Mesenchymal stem cell (in vitro differentiated cells and primary cell): ENCODE data around the gene FAM124B.

Experiments
- DNase-seq: peaks from one replicate; pipeline ENCODE4 v3.0.0-alpha.2; 2013
- H2AFZ ChIP-seq: one replicate; pipeline ENCODE4 v1.6.1; 2013; ENCODE audit warnings: low read depth, mild to moderate bottlenecking, control low read depth, inconsistent platforms, low read length, moderate library complexity
- H2AK5ac ChIP-seq: 2 replicates; pipeline ENCODE4 v1.6.1; 2013; ENCODE audit warnings: low read length, moderate library complexity, mild to moderate bottlenecking, inconsistent platforms; ENCODE audit not compliant: severe bottlenecking
- H2BK120ac ChIP-seq: one replicate; pipeline ENCODE4 v1.6.1; 2013; ENCODE audit warnings: low read depth, mild to moderate bottlenecking, inconsistent platforms, low read length, moderate library complexity
- H2BK12ac ChIP-seq, 2 experiments: one replicate each; pipeline ENCODE4 v1.6.1; 2013; ENCODE audit warnings: inconsistent platforms in 2 of 2, low read length in 2 of 2, mild to moderate bottlenecking in 2 of 2, moderate library complexity in 2 of 2, control low read depth in 1 of 2
- H2BK15ac ChIP-seq: one replicate; pipeline ENCODE4 v1.6.1; 2013; ENCODE audit warnings: mild to moderate bottlenecking, low read depth, inconsistent platforms; ENCODE audit not compliant: poor library complexity, severe bottlenecking
- H2BK5ac ChIP-seq: 2 replicates; pipeline ENCODE4 v1.6.1; 2013; ENCODE audit warnings: low read depth, mild to moderate bottlenecking, low read length, control low read depth, inconsistent platforms; ENCODE audit not compliant: poor library complexity, severe bottlenecking
- H3K14ac ChIP-seq, 2 experiments: one replicate each; pipeline ENCODE4 v1.6.1; 2013; ENCODE audit warnings: inconsistent platforms in 2 of 2, low read length in 2 of 2, control low read depth in 1 of 2, mild to moderate bottlenecking in 1 of 2, moderate library complexity in 1 of 2
- H3K18ac ChIP-seq, 2 experiments: one replicate each; pipeline ENCODE4 v1.6.1; 2013; ENCODE audit warnings: inconsistent platforms in 2 of 2, low read length in 2 of 2, control low read depth in 1 of 2, low read depth in 1 of 2, mild to moderate bottlenecking in 1 of 2
- H3K23ac ChIP-seq, 2 experiments: one replicate each; pipeline ENCODE4 v1.6.1; 2013; ENCODE audit warnings: inconsistent platforms in 2 of 2, low read length in 2 of 2, mild to moderate bottlenecking in 2 of 2, moderate library complexity in 2 of 2, control low read depth in 1 of 2
- H3K27ac ChIP-seq: 2 replicates; pipeline ENCODE4 v1.5.1; 2013; ENCODE audit warnings: mild to moderate bottlenecking, moderate library complexity, low read length, control low read depth, inconsistent platforms; ENCODE audit not compliant: poor library complexity, severe bottlenecking
- H3K27me3 ChIP-seq, 2 experiments: 2 replicates each; pipeline versions ENCODE4 v1.6.1 to v1.7.0; 2013; ENCODE audit warnings: low read length in 2 of 2, mild to moderate bottlenecking in 2 of 2, moderate library complexity in 2 of 2, control low read depth in 1 of 2, inconsistent platforms in 1 of 2; ENCODE audit not compliant: control insufficient read depth in 1 of 2, insufficient read depth in 1 of 2
- H3K36me3 ChIP-seq, 2 experiments: 2 replicates each; pipeline versions ENCODE4 v1.6.1 to v1.7.0; 2013; ENCODE audit warnings: low read length in 2 of 2, control low read depth in 1 of 2, inconsistent platforms in 1 of 2, low read depth in 1 of 2, mild to moderate bottlenecking in 1 of 2; ENCODE audit not compliant: insufficient read depth in 2 of 2, control insufficient read depth in 1 of 2
- H3K4ac ChIP-seq, 2 experiments: one replicate each; pipeline ENCODE4 v1.6.1; 2013; ENCODE audit warnings: inconsistent platforms in 2 of 2, low read length in 2 of 2, mild to moderate bottlenecking in 2 of 2, moderate library complexity in 2 of 2, control low read depth in 1 of 2, low read depth in 1 of 2
- H3K4me1 ChIP-seq: 2 replicates; pipeline ENCODE4 v1.6.1; 2013; ENCODE audit warnings: low read depth, low read length, control low read depth; ENCODE audit not compliant: control insufficient read depth, insufficient read depth
- H3K4me2 ChIP-seq: 2 replicates; pipeline ENCODE4 v1.6.1; 2013; ENCODE audit warnings: low read length, mild to moderate bottlenecking, inconsistent platforms; ENCODE audit not compliant: poor library complexity, severe bottlenecking
- H3K4me3 ChIP-seq, 2 experiments: 2 replicates each; pipeline versions ENCODE4 v1.5.1 to v1.7.0; 2013; ENCODE audit warnings: low read length in 2 of 2, mild to moderate bottlenecking in 2 of 2, control low read depth in 1 of 2, low read depth in 1 of 2; ENCODE audit not compliant: insufficient read depth in 1 of 2
- H3K79me1 ChIP-seq: replicated peaks from 2 replicates; pipeline ENCODE4 v1.6.1; 2013; ENCODE audit warnings: mild to moderate bottlenecking, control low read depth, low read length, inconsistent platforms; ENCODE audit not compliant: poor library complexity, severe bottlenecking
- H3K9ac ChIP-seq: 2 replicates; pipeline ENCODE4 v1.7.0; 2013; ENCODE audit warnings: mild to moderate bottlenecking, low read length, moderate library complexity
- H3K9me3 ChIP-seq: 2 replicates; pipeline ENCODE4 v1.7.0; 2013; ENCODE audit warnings: mild to moderate bottlenecking, low read length; ENCODE audit not compliant: control insufficient read depth
- H4K8ac ChIP-seq: one replicate; pipeline ENCODE4 v1.6.1; 2013; ENCODE audit warnings: inconsistent platforms, mild to moderate bottlenecking, low read length, moderate library complexity
- H4K91ac ChIP-seq: one replicate; pipeline ENCODE4 v1.6.1; 2013; ENCODE audit warnings: mild to moderate bottlenecking, low read length, inconsistent platforms
- WGBS: methylation state at CpG from one replicate; pipeline ENCODE4 v1.1.7; 2013; ENCODE audit warnings: mixed read lengths; 5-methylcytosine and 5-hydroxymethylcytosine counted together

The FAM124B gene

GRCh38 chr2:224426656-224427055 lies 24.7 kb upstream of the FAM124B start:
- H3K4me1 ChIP-seq, result no peaks in the 10 kb centered on the region
- no peak overlapping the region for H3K14ac ChIP-seq
- WGBS, result 65% methylated on average over 2 of the region's 3 CpGs
- no peaks in the 10 kb centered on the region for H3K36me3 ChIP-seq
- DNase-seq, result no peak
- H4K8ac ChIP-seq, result no peak overlapping the region
- no peak overlapping the region for H3K4me2 ChIP-seq
- H3K27ac ChIP-seq, result no peak overlapping the region
- H2BK120ac ChIP-seq, result no peak overlapping the region
- no peaks in the 10 kb centered on the region for H3K79me1 ChIP-seq
- no peak overlapping the region for H3K4me3 ChIP-seq
- no peak overlapping the region for H2BK12ac ChIP-seq
- no peak overlapping the region for H2AFZ ChIP-seq
- no peak overlapping the region for H2BK15ac ChIP-seq
- peaks cover 0 to 11% of the 10 kb centered on the region in 2 experiments for H3K27me3 ChIP-seq
- H2BK5ac ChIP-seq, result no peak overlapping the region
- H2AK5ac ChIP-seq, result no peak overlapping the region
- no peak overlapping the region for H3K9ac ChIP-seq
- H3K23ac ChIP-seq, result no peak overlapping the region
- H3K18ac ChIP-seq, result no peak overlapping the region
- no peaks in the 10 kb centered on the region for H3K9me3 ChIP-seq
- H3K4ac ChIP-seq, result no peak overlapping the region
- H4K91ac ChIP-seq, result no peak overlapping the region

GRCh38 chr2:224421065-224421464 lies 19.2 kb upstream of the FAM124B start:
- Histone ChIP-seq H3K4me3 (no peak overlapping the region), H4K91ac (no peak overlapping the region), H3K27ac (no peak overlapping the region), H3K79me1 (no peaks in the 10 kb centered on the region), H3K23ac (no peak overlapping the region), H3K4me1 (no peaks in the 10 kb centered on the region), H2AK5ac (no peak overlapping the region), H2AFZ (no peak overlapping the region), H3K4ac (no peak overlapping the region), H3K9me3 (no peaks in the 10 kb centered on the region), H2BK15ac (no peak overlapping the region), H3K4me2 (no peak overlapping the region), H2BK5ac (no peak overlapping the region), H3K9ac (no peak overlapping the region), H2BK120ac (no peak overlapping the region), H3K14ac (no peak overlapping the region), H2BK12ac (no peak overlapping the region), H3K27me3 (no peaks in the 10 kb centered on the region), H3K18ac (no peak overlapping the region), H4K8ac (no peak overlapping the region), H3K36me3 (no peaks in the 10 kb centered on the region)
- no CpG with 5 or more reads among the region's 2 CpGs for WGBS
- no peak for DNase-seq

DNA sequence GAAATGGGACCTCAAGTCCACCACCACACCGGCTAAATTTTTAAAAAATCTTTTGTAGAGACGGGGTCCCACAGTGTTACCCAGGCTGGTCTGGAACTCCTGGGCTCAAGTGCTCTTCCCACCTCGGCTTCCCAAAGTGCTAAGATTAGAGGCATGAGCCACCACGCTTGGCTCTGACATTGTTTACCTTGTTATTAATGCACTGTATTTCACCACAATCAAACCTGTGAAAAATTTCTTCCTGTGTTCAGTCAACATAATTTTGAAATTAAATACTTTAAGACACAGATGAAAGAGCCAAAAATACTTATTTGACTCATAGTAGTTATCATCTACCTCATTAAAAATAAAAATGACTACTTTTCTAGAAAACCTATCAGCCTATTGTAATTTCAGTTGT lies 16.0 kb upstream of the FAM124B start:
- H3K79me1 ChIP-seq, result no peaks in the 10 kb centered on the region
- H3K4ac ChIP-seq, result no peak overlapping the region
- no peak for DNase-seq
- H3K14ac ChIP-seq, result no peak overlapping the region
- H2AFZ ChIP-seq, result no peak overlapping the region
- no peak overlapping the region for H4K8ac ChIP-seq
- no peaks in the 10 kb centered on the region for H3K27me3 ChIP-seq
- no peaks in the 10 kb centered on the region for H3K9me3 ChIP-seq
- H2BK5ac ChIP-seq, result no peak overlapping the region
- H2AK5ac ChIP-seq, result no peak overlapping the region
- H3K18ac ChIP-seq, result no peak overlapping the region
- H2BK120ac ChIP-seq, result no peak overlapping the region
- no peak overlapping the region for H3K4me2 ChIP-seq
- no peaks in the 10 kb centered on the region for H3K4me1 ChIP-seq
- H3K23ac ChIP-seq, result no peak overlapping the region
- H4K91ac ChIP-seq, result no peak overlapping the region
- no peaks in the 10 kb centered on the region for H3K36me3 ChIP-seq
- no peak overlapping the region for H3K4me3 ChIP-seq
- H3K27ac ChIP-seq, result no peak overlapping the region
- H2BK12ac ChIP-seq, result no peak overlapping the region
- 96% methylated on average over 4 of the region's 4 CpGs for WGBS
- no peak overlapping the region for H3K9ac ChIP-seq
- H2BK15ac ChIP-seq, result no peak overlapping the region

DNA sequence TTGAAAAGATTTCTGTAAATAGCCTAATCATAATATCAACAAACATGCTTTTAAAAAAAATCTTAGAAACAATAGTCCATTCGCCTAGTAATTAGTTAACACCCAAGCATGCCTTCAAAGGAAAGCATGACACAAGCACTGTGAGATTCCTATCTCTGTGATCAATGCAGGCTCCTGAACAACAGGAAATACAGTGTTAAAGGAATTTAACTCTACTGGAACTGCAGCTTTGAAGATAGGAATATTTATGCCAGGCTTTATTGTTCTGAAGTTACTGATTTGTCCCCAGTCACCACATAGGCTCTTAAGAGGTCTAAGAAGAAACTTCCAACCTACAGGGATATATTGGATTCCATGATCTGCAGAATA lies 15.4 kb upstream of the FAM124B start:
- H3K79me1 ChIP-seq, result no peaks in the 10 kb centered on the region
- H3K4ac ChIP-seq, result no peak overlapping the region
- no peak overlapping the region for H2AFZ ChIP-seq
- no peak overlapping the region for H3K4me3 ChIP-seq
- H2BK15ac ChIP-seq, result no peak overlapping the region
- no peaks in the 10 kb centered on the region for H3K4me1 ChIP-seq
- no peak overlapping the region for H3K27ac ChIP-seq
- H3K18ac ChIP-seq, result no peak overlapping the region
- no peak overlapping the region for H4K8ac ChIP-seq
- no peak overlapping the region for H3K9ac ChIP-seq
- H3K23ac ChIP-seq, result no peak overlapping the region
- H3K9me3 ChIP-seq, result no peaks in the 10 kb centered on the region
- H3K27me3 ChIP-seq, result no peaks in the 10 kb centered on the region
- H2AK5ac ChIP-seq, result no peak overlapping the region
- no CpG with 5 or more reads among the region's 1 CpG for WGBS
- no peak overlapping the region for H2BK12ac ChIP-seq
- H2BK120ac ChIP-seq, result no peak overlapping the region
- DNase-seq, result no peak
- H2BK5ac ChIP-seq, result no peak overlapping the region
- H3K14ac ChIP-seq, result no peak overlapping the region
- no peak overlapping the region for H4K91ac ChIP-seq
- no peaks in the 10 kb centered on the region for H3K36me3 ChIP-seq
- no peak overlapping the region for H3K4me2 ChIP-seq
